Mesenchymal stem cell (in vitro differentiated cells and primary cell): ENCODE results near the gene RALGAPA2. TPM values are rescaled to one million over a fixed set of nuclear protein-coding genes. Genes with fewer than 3 reads are reported as not detected.
A peak's percentile ranks its signal among the peaks of the same experiment; 100 is the strongest.

Experiments used
- DNase-seq: peaks from one replicate; pipeline ENCODE4 v3.0.0-alpha.2; 2013
- H2AFZ ChIP-seq: one replicate; pipeline ENCODE4 v1.6.1; 2013; ENCODE audit warnings: low read depth, mild to moderate bottlenecking, control low read depth, inconsistent platforms, low read length, moderate library complexity
- H2AK5ac ChIP-seq: 2 replicates; pipeline ENCODE4 v1.6.1; 2013; ENCODE audit warnings: low read length, moderate library complexity, mild to moderate bottlenecking, inconsistent platforms; ENCODE audit not compliant: severe bottlenecking
- H2BK120ac ChIP-seq: one replicate; pipeline ENCODE4 v1.6.1; 2013; ENCODE audit warnings: low read depth, mild to moderate bottlenecking, inconsistent platforms, low read length, moderate library complexity
- H2BK12ac ChIP-seq, 2 experiments: one replicate each; pipeline ENCODE4 v1.6.1; 2013; ENCODE audit warnings: inconsistent platforms in 2 of 2, low read length in 2 of 2, mild to moderate bottlenecking in 2 of 2, moderate library complexity in 2 of 2, control low read depth in 1 of 2
- H2BK15ac ChIP-seq: one replicate; pipeline ENCODE4 v1.6.1; 2013; ENCODE audit warnings: mild to moderate bottlenecking, low read depth, inconsistent platforms; ENCODE audit not compliant: poor library complexity, severe bottlenecking
- H2BK5ac ChIP-seq: 2 replicates; pipeline ENCODE4 v1.6.1; 2013; ENCODE audit warnings: low read depth, mild to moderate bottlenecking, low read length, control low read depth, inconsistent platforms; ENCODE audit not compliant: poor library complexity, severe bottlenecking
- H3K14ac ChIP-seq, 2 experiments: one replicate each; pipeline ENCODE4 v1.6.1; 2013; ENCODE audit warnings: inconsistent platforms in 2 of 2, low read length in 2 of 2, control low read depth in 1 of 2, mild to moderate bottlenecking in 1 of 2, moderate library complexity in 1 of 2
- H3K18ac ChIP-seq, 2 experiments: one replicate each; pipeline ENCODE4 v1.6.1; 2013; ENCODE audit warnings: inconsistent platforms in 2 of 2, low read length in 2 of 2, control low read depth in 1 of 2, low read depth in 1 of 2, mild to moderate bottlenecking in 1 of 2
- H3K23ac ChIP-seq, 2 experiments: one replicate each; pipeline ENCODE4 v1.6.1; 2013; ENCODE audit warnings: inconsistent platforms in 2 of 2, low read length in 2 of 2, mild to moderate bottlenecking in 2 of 2, moderate library complexity in 2 of 2, control low read depth in 1 of 2
- H3K27ac ChIP-seq: 2 replicates; pipeline ENCODE4 v1.5.1; 2013; ENCODE audit warnings: mild to moderate bottlenecking, moderate library complexity, low read length, control low read depth, inconsistent platforms; ENCODE audit not compliant: poor library complexity, severe bottlenecking
- H3K27me3 ChIP-seq, 2 experiments: 2 replicates each; pipeline versions ENCODE4 v1.6.1 to v1.7.0; 2013; ENCODE audit warnings: low read length in 2 of 2, mild to moderate bottlenecking in 2 of 2, moderate library complexity in 2 of 2, control low read depth in 1 of 2, inconsistent platforms in 1 of 2; ENCODE audit not compliant: control insufficient read depth in 1 of 2, insufficient read depth in 1 of 2
- H3K36me3 ChIP-seq, 2 experiments: 2 replicates each; pipeline versions ENCODE4 v1.6.1 to v1.7.0; 2013; ENCODE audit warnings: low read length in 2 of 2, control low read depth in 1 of 2, inconsistent platforms in 1 of 2, low read depth in 1 of 2, mild to moderate bottlenecking in 1 of 2; ENCODE audit not compliant: insufficient read depth in 2 of 2, control insufficient read depth in 1 of 2
- H3K4ac ChIP-seq, 2 experiments: one replicate each; pipeline ENCODE4 v1.6.1; 2013; ENCODE audit warnings: inconsistent platforms in 2 of 2, low read length in 2 of 2, mild to moderate bottlenecking in 2 of 2, moderate library complexity in 2 of 2, control low read depth in 1 of 2, low read depth in 1 of 2
- H3K4me1 ChIP-seq: 2 replicates; pipeline ENCODE4 v1.6.1; 2013; ENCODE audit warnings: low read depth, low read length, control low read depth; ENCODE audit not compliant: control insufficient read depth, insufficient read depth
- H3K4me2 ChIP-seq: 2 replicates; pipeline ENCODE4 v1.6.1; 2013; ENCODE audit warnings: low read length, mild to moderate bottlenecking, inconsistent platforms; ENCODE audit not compliant: poor library complexity, severe bottlenecking
- H3K4me3 ChIP-seq, 2 experiments: 2 replicates each; pipeline versions ENCODE4 v1.5.1 to v1.7.0; 2013; ENCODE audit warnings: low read length in 2 of 2, mild to moderate bottlenecking in 2 of 2, control low read depth in 1 of 2, low read depth in 1 of 2; ENCODE audit not compliant: insufficient read depth in 1 of 2
- H3K79me1 ChIP-seq: replicated peaks from 2 replicates; pipeline ENCODE4 v1.6.1; 2013; ENCODE audit warnings: mild to moderate bottlenecking, control low read depth, low read length, inconsistent platforms; ENCODE audit not compliant: poor library complexity, severe bottlenecking
- H3K9ac ChIP-seq: 2 replicates; pipeline ENCODE4 v1.7.0; 2013; ENCODE audit warnings: mild to moderate bottlenecking, low read length, moderate library complexity
- H3K9me3 ChIP-seq: 2 replicates; pipeline ENCODE4 v1.7.0; 2013; ENCODE audit warnings: mild to moderate bottlenecking, low read length; ENCODE audit not compliant: control insufficient read depth
- H4K8ac ChIP-seq: one replicate; pipeline ENCODE4 v1.6.1; 2013; ENCODE audit warnings: inconsistent platforms, mild to moderate bottlenecking, low read length, moderate library complexity
- H4K91ac ChIP-seq: one replicate; pipeline ENCODE4 v1.6.1; 2013; ENCODE audit warnings: mild to moderate bottlenecking, low read length, inconsistent platforms
- WGBS: methylation state at CpG from one replicate; pipeline ENCODE4 v1.1.7; 2013; ENCODE audit warnings: mixed read lengths; 5-methylcytosine and 5-hydroxymethylcytosine counted together
- polyA plus RNA-seq, 2 experiments: library from polyadenylated mRNA; stranded (reverse); fragments of 200-250 nt; gene quantifications; one replicate each; pipeline ENCODE4 v1.2.3, GENCODE V29; 2013

Gene RALGAPA2
- 2.2 TPM for polyA plus RNA-seq (2013, experiment 1 of 2)
- 2.5 TPM for polyA plus RNA-seq (2013, experiment 2 of 2)

DNA sequence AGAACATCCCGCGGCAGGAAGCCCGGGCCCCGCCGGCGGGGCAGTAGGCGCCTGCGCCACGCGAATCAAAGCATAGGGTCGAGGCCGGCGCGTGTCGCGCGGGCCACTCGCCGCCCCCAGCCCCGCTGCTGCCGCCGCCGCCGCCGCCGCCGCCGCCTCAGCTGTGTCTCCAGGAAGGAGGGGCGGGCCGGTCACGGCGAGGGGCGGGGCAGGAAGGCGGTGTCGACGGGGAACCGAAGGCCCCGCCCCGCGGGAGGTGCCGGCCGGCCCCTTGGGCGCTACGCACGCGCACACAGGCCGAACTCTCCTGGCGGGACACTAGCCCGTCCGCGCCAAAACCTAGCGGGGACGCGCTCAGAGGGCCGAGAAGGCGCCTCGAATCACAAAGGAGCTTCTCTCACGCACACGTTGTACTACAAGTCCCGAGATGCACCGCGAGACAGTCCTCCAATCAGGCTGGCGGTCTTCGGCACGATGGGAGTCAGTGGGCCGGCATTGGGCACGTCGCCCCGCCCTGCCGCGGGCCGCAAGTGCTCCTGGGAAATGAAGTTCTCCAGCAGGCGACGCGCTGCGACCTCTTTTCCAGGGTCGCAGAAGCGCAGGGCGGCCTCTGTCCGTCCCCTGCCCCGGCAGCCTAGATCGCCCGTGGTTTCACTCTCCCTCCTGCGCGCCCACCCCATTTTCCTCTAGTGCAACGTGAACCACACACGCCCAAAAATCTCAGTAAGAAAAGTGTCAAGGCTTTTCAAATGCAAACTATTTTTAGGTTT lies at the start of gene RALGAPA2:
TSS of gene RALGAPA2 (minus strand) at position 171 of the 770 bp plus-strand sequence. CDS start at position 7, 164 bp downstream.
- no peak within 1 kb of the TSS for H2AK5ac ChIP-seq
- H3K79me1 ChIP-seq: peaks cover 16% of the 10 kb centered on the region
- peak within 1 kb of the TSS in 1 of 2 experiments; percentile 83 for H3K14ac ChIP-seq
- H4K91ac ChIP-seq: peak within 1 kb of the TSS; percentile 28
- H3K4me3 ChIP-seq: peak within 1 kb of the TSS; percentile 75 to 85
- H3K9me3 ChIP-seq: no peaks in the 10 kb centered on the region
- peak within 1 kb of the TSS; percentile 99 for H4K8ac ChIP-seq
- peak within 1 kb of the TSS; percentile 80 for H2BK15ac ChIP-seq
- H2BK5ac ChIP-seq: peak within 1 kb of the TSS; percentile 81
- H3K4me1 ChIP-seq: peaks cover 9% of the 10 kb centered on the region
- WGBS: under 1% methylated on average over 79 of the region's 87 CpGs
- no peaks in the 10 kb centered on the region for H3K27me3 ChIP-seq
- H3K18ac ChIP-seq: peak within 1 kb of the TSS; percentile 61 to 89
- H2BK12ac ChIP-seq: peak within 1 kb of the TSS in 1 of 2 experiments; percentile 7
- H3K23ac ChIP-seq: peak within 1 kb of the TSS; percentile 7 to 89
- peak within 1 kb of the TSS; percentile 42 to 76 for H3K4ac ChIP-seq
- DNase-seq: peak; percentile 99
- peak within 1 kb of the TSS; percentile 39 for H3K27ac ChIP-seq
- peak within 1 kb of the TSS; percentile 99 for H2AFZ ChIP-seq
- H3K36me3 ChIP-seq: no peaks in the 10 kb centered on the region
- H3K9ac ChIP-seq: peak within 1 kb of the TSS; percentile 83
- no peak within 1 kb of the TSS for H2BK120ac ChIP-seq
- H3K4me2 ChIP-seq: peak within 1 kb of the TSS; percentile 98

DNA sequence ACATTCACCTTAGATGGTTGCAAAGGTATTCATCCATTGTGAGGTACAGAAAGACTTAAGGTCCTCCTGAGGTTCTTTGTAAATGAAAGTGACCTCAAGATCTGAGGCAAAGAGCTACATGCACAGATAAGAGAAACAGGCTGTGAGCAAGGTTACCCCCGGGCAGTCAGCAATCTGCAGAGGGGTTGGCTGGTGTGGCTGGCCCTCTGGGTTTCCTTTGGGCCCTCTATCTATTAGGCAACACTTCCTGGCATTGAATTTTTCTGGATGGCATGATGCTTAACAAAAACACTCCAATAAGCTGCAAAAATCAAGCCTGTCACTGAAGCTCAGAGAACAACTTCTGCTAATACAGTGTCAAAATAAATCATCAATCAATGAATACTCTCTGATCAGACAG lies 48.9 kb upstream of the RALGAPA2 start:
- H3K27ac ChIP-seq: no peak overlapping the region
- no peak overlapping the region for H3K4me2 ChIP-seq
- no peak for DNase-seq
- H3K36me3 ChIP-seq: no peaks in the 10 kb centered on the region
- no peak overlapping the region for H2BK12ac ChIP-seq
- H4K8ac ChIP-seq: no peak overlapping the region
- H2AK5ac ChIP-seq: no peak overlapping the region
- no peak overlapping the region for H3K18ac ChIP-seq
- no peaks in the 10 kb centered on the region for H3K9me3 ChIP-seq
- no peaks in the 10 kb centered on the region for H3K27me3 ChIP-seq
- H3K4ac ChIP-seq: no peak overlapping the region
- H3K79me1 ChIP-seq: no peaks in the 10 kb centered on the region
- H4K91ac ChIP-seq: no peak overlapping the region
- no peak overlapping the region for H3K23ac ChIP-seq
- no peak overlapping the region for H2BK5ac ChIP-seq
- no peak overlapping the region for H3K4me3 ChIP-seq
- H3K4me1 ChIP-seq: no peaks in the 10 kb centered on the region
- WGBS: 64% methylated on average over 1 of the region's 1 CpG
- H2BK120ac ChIP-seq: no peak overlapping the region
- no peak overlapping the region for H2BK15ac ChIP-seq
- no peak overlapping the region for H3K14ac ChIP-seq
- H2AFZ ChIP-seq: no peak overlapping the region
- no peak overlapping the region for H3K9ac ChIP-seq

DNA sequence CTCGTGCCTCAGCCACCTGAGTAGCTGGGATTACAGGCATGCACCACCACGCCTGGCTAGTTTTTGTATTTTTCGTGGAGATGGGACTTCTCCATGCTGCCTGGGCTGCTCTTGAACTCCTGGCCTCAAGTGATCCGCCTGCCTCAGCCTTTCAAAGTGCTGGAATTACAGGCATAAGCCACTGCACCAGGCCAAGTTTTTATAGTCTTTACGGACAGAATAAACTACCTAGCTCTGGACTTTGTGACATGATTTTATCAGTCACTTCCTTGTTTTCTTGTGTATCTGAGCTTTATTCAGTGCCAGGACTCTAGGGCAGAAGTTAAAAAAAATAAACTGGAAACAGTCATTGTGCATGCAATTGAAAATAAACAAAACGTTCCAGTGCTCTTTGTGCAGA lies 46.7 kb upstream of the RALGAPA2 start:
- H3K4ac ChIP-seq: no peak overlapping the region

DNA sequence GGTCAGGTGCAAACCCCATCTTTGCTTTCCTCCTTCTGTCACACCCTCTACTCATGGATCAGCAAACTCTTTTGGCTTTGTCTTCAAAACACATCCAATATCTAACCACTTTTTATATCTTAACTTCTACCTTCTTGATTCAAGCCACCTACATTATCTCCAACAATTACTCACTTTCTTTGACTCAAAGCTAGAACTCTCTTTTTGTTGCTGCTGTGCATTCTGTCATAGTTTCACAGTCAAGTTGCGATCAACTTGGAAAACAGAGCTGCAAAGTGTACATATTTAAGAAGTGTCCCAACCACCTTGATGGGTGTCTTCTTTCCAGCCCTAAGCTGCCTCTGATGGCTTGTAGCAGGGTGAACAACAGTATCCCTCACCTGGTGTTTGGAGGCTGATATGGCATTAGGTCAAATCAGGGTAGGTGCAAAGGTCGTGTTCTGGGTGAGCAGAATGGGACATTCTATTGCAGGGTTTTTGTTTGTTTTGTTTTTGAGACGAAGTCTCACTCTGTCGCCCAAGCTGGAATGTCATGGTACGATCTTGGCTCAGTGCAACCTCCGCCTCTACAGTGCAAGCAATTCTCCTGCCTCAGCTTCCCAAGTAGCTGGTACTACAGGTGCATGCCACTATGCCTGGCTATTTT lies 43.4 kb upstream of the RALGAPA2 start:
- Histone ChIP-seq H3K27me3 (no peaks in the 10 kb centered on the region), H2AFZ (no peak overlapping the region), H3K36me3 (no peaks in the 10 kb centered on the region), H3K9ac (no peak overlapping the region), H3K4me2 (no peak overlapping the region), H3K4me3 (no peak overlapping the region), H3K4ac (no peak overlapping the region), H3K9me3 (no peaks in the 10 kb centered on the region), H4K91ac (no peak overlapping the region), H3K79me1 (no peaks in the 10 kb centered on the region), H2AK5ac (no peak overlapping the region), H3K4me1 (no peaks in the 10 kb centered on the region), H3K14ac (no peak overlapping the region), H2BK15ac (no peak overlapping the region), H2BK120ac (no peak overlapping the region), H3K18ac (no peak overlapping the region), H3K27ac (no peak overlapping the region), H4K8ac (no peak overlapping the region), H3K23ac (no peak overlapping the region), H2BK12ac (no peak overlapping the region), H2BK5ac (no peak overlapping the region)
- 87% methylated on average over 6 of the region's 6 CpGs for WGBS
- DNase-seq: no peak

More for the DNA sequence above, 46.7 kb upstream of the RALGAPA2 start:
- Histone ChIP-seq H3K9me3 (no peaks in the 10 kb centered on the region), H3K79me1 (no peaks in the 10 kb centered on the region), H4K91ac (no peak overlapping the region), H2BK15ac (no peak overlapping the region), H2BK120ac (no peak overlapping the region), H3K4me3 (no peak overlapping the region), H3K9ac (no peak overlapping the region), H3K23ac (no peak overlapping the region), H4K8ac (no peak overlapping the region), H3K4me1 (no peaks in the 10 kb centered on the region), H3K27ac (no peak overlapping the region), H3K36me3 (no peaks in the 10 kb centered on the region), H3K18ac (no peak overlapping the region), H2AFZ (no peak overlapping the region), H2AK5ac (no peak overlapping the region), H2BK5ac (no peak overlapping the region), H3K14ac (no peak overlapping the region), H2BK12ac (no peak overlapping the region), H3K4me2 (no peak overlapping the region), H3K27me3 (no peaks in the 10 kb centered on the region)
- no peak for DNase-seq
- WGBS: 42% methylated on average over 6 of the region's 6 CpGs
